Ovary (tissue), 9 donors: ENCODE results near the gene EVX2. TPM values are rescaled to one million over a fixed set of nuclear protein-coding genes. Genes with fewer than 3 reads are reported as not detected.

ENCODE experiments used
- DNase-seq, 5 donors: peaks; one replicate each; pipeline ENCODE4 v3.0.0-alpha.2; 2019 to 2020
- H3K27ac ChIP-seq, 2 donors: fragments of 200-600 bp; one replicate each; pipeline versions ENCODE4 v1.5.1 to v1.8.0; 2019 to 2022
- H3K27me3 ChIP-seq: fragments of 200-600 bp; one replicate; pipeline ENCODE4 v1.8.0; 2022
- H3K36me3 ChIP-seq: fragments of 200-600 bp; sonication (generic); one replicate; pipeline ENCODE4 v1.5.1; 2019
- H3K4me1 ChIP-seq: one replicate; pipeline ENCODE4 v1.8.1; 2013; ENCODE audit warnings: mild to moderate bottlenecking, moderate library complexity; ENCODE audit not compliant: insufficient read depth
- H3K4me3 ChIP-seq: fragments of 200-600 bp; sonication (generic); one replicate; pipeline ENCODE4 v1.5.1; 2017
- H3K9me3 ChIP-seq, 2 donors: fragments of 200-600 bp in 1 of 2; sonication (generic) in 1 of 2; one replicate each; pipeline versions ENCODE4 v1.5.1 to v1.8.1; 2013 to 2019; ENCODE audit warnings: mild to moderate bottlenecking in 1 of 2, moderate library complexity in 1 of 2
- EP300 ChIP-seq: sonication (generic); formaldehyde crosslinking; IDR thresholded peaks from one replicate; pipeline ENCODE4 v1.6.1; 2017; ENCODE audit warnings: antibody characterized with exemption
- POLR2A ChIP-seq: fragments of 450-650 bp; IDR thresholded peaks from one replicate; pipeline ENCODE4 v1.6.1; 2017; ENCODE audit warnings: antibody characterized with exemption, mild to moderate bottlenecking, moderate library complexity
- WGBS, 3 donors: extraction: QIAGEN DNeasy Blood & Tissue Kit in 1 of 3; methylation state at CpG; one replicate each; pipeline versions ENCODE4 v1.1.5 to v1.1.7; 2013 to 2017; 5-methylcytosine and 5-hydroxymethylcytosine counted together
- intact Hi-C, 4 donors: fragments of 100-400 bp; cut with DNase I; formaldehyde crosslinking; loops; one replicate each; pipeline versions ENCODE4 v1.11.0 to v1.15.1; 2022 to 2023
- polyA plus RNA-seq, 2 donors: library from polyadenylated mRNA; stranded (reverse); fragments of 200-250 nt in 1 of 2; fragments of 350-450 nt in 1 of 2; fragmentation: Illumina TruSeq in 1 of 2; extraction: RNeasy Lipid Tissue Mini Kit (QIAGEN cat#74804) in 1 of 2; gene quantifications; one replicate each; pipeline ENCODE4 v1.2.3, GENCODE V29; 2013 to 2014
- total RNA-seq, 7 donors: library from RNA; depleted of rRNA in 2 of 7; stranded (reverse); fragments of >200 nt in 2 of 7; fragmentation: NEBNext Ultra II Directional in 3 of 7; extraction: Animal tissue kit (Norgen Biotek cat#: 25700) in 3 of 7; gene quantifications; one replicate each; pipeline versions ENCODE4 v1.1.0 to v1.2.4, GENCODE V29; 2016 to 2023
- TF ChIP-seq, protein P1 (sequence below), 3 donors: fragments of 450-650 bp in 2 of 3; fragments of 200-600 bp in 1 of 3; IDR thresholded peaks; one replicate each; pipeline versions ENCODE4 v1.5.1 to v1.8.0; 2016 to 2022; ENCODE audit warnings: antibody characterized with exemption in 3 of 3, mild to moderate bottlenecking in 1 of 3
- donor health status: DM: no; HTN: no; CAD: no; lungs with moderate emphysema.
- donor health status: DM: no; HTN: no; CAD: no.
- donor health status: Bipolar disorder and iron deficiency.
- donor health status: DM: yes; HTN: yes; CAD: no.
- donor health status: DM: no; HTN: no; CAD: no.
- donor health status: DM: yes; HTN: yes; CAD: no.

EVX2 gene
- total and polyA plus RNA-seq, 9 donors: not detected

- TF ChIP-seq, protein P1, sequence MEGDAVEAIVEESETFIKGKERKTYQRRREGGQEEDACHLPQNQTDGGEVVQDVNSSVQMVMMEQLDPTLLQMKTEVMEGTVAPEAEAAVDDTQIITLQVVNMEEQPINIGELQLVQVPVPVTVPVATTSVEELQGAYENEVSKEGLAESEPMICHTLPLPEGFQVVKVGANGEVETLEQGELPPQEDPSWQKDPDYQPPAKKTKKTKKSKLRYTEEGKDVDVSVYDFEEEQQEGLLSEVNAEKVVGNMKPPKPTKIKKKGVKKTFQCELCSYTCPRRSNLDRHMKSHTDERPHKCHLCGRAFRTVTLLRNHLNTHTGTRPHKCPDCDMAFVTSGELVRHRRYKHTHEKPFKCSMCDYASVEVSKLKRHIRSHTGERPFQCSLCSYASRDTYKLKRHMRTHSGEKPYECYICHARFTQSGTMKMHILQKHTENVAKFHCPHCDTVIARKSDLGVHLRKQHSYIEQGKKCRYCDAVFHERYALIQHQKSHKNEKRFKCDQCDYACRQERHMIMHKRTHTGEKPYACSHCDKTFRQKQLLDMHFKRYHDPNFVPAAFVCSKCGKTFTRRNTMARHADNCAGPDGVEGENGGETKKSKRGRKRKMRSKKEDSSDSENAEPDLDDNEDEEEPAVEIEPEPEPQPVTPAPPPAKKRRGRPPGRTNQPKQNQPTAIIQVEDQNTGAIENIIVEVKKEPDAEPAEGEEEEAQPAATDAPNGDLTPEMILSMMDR (IDR thresholded peaks at IDR 0.05): no peak
- TF ChIP-seq EP300: no peak
- no peak for TF ChIP-seq POLR2A
- DNase-seq: peak in 1 of 5 donors; percentile 15
- Histone ChIP-seq H3K4me1 (no peaks in the 10 kb centered on the region), H3K27ac (no peak overlapping the region), H3K4me3 (peak overlapping the region; percentile 43), H3K9me3 (no peaks in the 10 kb centered on the region), H3K36me3 (no peaks in the 10 kb centered on the region), H3K27me3 (no peaks in the 10 kb centered on the region)
- 25 to 63% (median 56%) methylated on average over 24 of the region's 24 CpGs for WGBS, 3 donors
- intact Hi-C loops: loop anchor here in 1 of 4 donors (5.0 kb wide), 1 partner anchor 1029 kb away; no protein-coding TSS in a partner anchor
Measured at GRCh38 chr2:176118601-176119339, 35.0 kb upstream of the EVX2 start.

DNA sequence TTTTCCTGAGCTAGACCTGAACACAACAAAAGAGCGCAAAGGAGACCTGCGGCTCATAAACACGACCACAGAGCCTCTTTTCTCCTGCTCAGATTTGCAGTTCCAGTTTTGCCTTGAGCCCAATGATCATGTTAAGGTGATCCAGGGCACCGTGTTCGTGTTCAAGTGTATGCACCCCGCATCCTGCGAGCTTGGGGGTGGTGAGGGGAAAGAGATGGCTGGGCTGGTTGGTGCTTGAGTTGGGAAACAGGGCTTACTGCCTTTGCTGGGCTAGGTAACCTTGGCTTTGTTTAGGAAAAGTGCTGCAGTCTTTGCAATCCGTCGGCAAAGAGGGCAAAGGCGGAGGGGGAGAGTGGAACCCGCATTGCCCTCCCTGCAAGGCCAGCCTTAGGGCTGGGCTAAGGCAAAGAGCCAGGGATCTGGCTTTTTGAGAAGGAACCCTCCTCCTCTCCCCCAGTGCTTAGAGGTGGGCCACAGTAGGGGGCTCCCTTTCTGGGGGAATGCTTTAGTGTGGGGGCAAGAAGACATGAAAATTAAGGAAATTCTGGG is 34.1 kb upstream of the EVX2 start:
- H3K36me3 ChIP-seq: no peaks in the 10 kb centered on the region
- no peak overlapping the region for H3K27ac ChIP-seq
- H3K4me1 ChIP-seq: no peaks in the 10 kb centered on the region
- H3K9me3 ChIP-seq: no peaks in the 10 kb centered on the region
- 29 to 58% (median 51%) methylated on average over 11 of the region's 11 CpGs for WGBS, 3 donors
- peak overlapping the region; percentile 43 for H3K4me3 ChIP-seq
- no peaks in the 10 kb centered on the region for H3K27me3 ChIP-seq
- TF ChIP-seq, protein P1 (IDR thresholded peaks at IDR 0.05): no peak
- no peak for TF ChIP-seq POLR2A
- TF ChIP-seq EP300: no peak
- intact Hi-C loops: loop anchor here in 1 of 4 donors (5.0 kb wide), 1 partner anchor 1029 kb away; no protein-coding TSS in a partner anchor
- no peak for DNase-seq

- 10 to 36% (median 31%) methylated on average over 40 of the region's 40 CpGs for WGBS, 3 donors
- TF ChIP-seq EP300: no peak
- no peak for TF ChIP-seq POLR2A
- TF ChIP-seq, protein P1 (IDR thresholded peaks at IDR 0.05): no peak
- no peak overlapping the region for H3K27ac ChIP-seq
- H3K4me1 ChIP-seq: no peaks in the 10 kb centered on the region
- H3K27me3 ChIP-seq: peaks cover under 1% of the 10 kb centered on the region
- H3K9me3 ChIP-seq: no peaks in the 10 kb centered on the region
- no peaks in the 10 kb centered on the region for H3K36me3 ChIP-seq
- DNase-seq: peak in 1 of 5 donors; percentile 10
- intact Hi-C loops: loop anchor here in 1 of 4 donors (5.0 kb wide), 1 partner anchor 1030 kb away; no protein-coding TSS in a partner anchor
- H3K4me3 ChIP-seq: peak overlapping the region; percentile 43
Measured at GRCh38 chr2:176117162-176117822, 33.5 kb upstream of the EVX2 start.

DNA sequence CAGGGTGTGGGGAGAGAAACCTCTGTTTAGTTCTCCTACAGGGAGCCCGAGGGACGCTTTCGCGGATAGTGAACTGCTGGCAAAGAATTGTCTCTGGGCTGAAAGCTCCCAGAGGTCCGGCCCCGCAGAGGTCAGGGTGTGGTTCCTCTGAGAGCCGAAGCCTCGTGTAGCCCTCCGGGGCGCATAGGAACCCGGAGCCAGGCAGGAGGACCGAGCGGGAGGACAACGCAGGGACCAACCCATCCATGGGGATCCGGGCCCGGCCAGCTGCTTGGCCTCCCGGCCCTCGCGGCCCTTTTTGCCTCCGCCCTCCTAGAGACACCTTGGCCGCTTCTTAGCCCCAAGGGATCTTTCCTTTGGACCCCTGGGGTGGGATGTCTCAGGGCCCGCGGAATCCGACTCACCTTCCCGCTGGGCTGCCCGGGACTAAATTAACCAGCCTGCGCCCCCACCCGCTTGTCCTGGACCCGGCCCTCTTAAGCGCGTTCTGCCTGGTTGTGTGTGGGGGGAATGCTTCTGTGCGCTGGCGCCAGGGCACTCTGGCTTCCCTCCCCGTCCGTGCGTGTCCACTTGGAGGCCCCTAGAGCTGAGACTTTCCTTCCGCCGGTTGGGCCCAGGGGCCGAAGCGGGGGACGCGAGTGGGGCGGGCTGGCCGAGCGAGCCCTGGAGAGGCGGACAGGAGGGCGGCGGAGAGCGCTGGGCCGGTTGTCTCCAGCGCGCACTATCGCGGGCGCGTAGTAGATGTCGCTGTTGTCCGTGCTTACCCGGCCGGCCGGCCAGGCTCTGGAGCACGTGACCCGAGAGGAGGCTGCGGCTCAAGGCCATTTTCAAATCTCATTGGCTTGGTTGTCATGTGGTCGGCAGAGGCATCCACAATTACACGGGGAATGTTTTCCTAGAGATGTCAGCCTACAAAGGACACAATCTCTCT is 32.4 kb upstream of the EVX2 start, which contains the start of gene HOXD10:
HOXD10 (plus strand) TSS at position 896 of the 931 bp plus-strand sequence. CDS start 56 bp downstream, outside the sequence.
- no peak within 1 kb of the TSS for H3K27ac ChIP-seq
- no peaks in the 10 kb centered on the region for H3K4me1 ChIP-seq
- peak; percentile 50 to 80 (median 65) for DNase-seq
- TF ChIP-seq, protein P1 (IDR thresholded peaks at IDR 0.05): peak in 2 of 3 donors; percentile 38 to 39
- no peak for TF ChIP-seq POLR2A
- H3K27me3 ChIP-seq: peaks cover 6% of the 10 kb centered on the region
- peak within 1 kb of the TSS; percentile 43 for H3K4me3 ChIP-seq
- WGBS, 3 donors: 5 to 19% (median 16%) methylated on average over 57 to 66 of the region's 66 CpGs
- no peaks in the 10 kb centered on the region for H3K36me3 ChIP-seq
- intact Hi-C loops: loop anchor here in 1 of 4 donors (5.0 kb wide), 1 partner anchor 1031 kb away; no protein-coding TSS in a partner anchor
- no peaks in the 10 kb centered on the region for H3K9me3 ChIP-seq
